ENCODE data around the gene TJAP1. TPM values are rescaled to one million over a fixed set of nuclear protein-coding genes. Genes with fewer than 3 reads are reported as not detected.

Gene TJAP1
- total and polyA plus RNA-seq, 2 of the 8 experiments (the other 6 are each of a cell fraction or from before 2014, with no cell fraction given), result 30.7 to 40.4 TPM

GRCh38 chr6:43434943-43435342 is 42.4 kb upstream of the TJAP1 start (continued):
- no peak for TF ChIP-seq CTCF (IDR thresholded peaks at IDR 0.05; ENCODE audit: control extremely low read depth in 1 of 3, insufficient read depth in 1 of 3, low read depth in 1 of 3, low read length in 3 of 3)
- no peak for TF ChIP-seq BRCA1 (IDR thresholded peaks at IDR 0.05; ENCODE audit: low read depth, low read length)
- no peak for TF ChIP-seq CBX8 (IDR thresholded peaks at IDR 0.05; ENCODE audit: borderline replicate concordance, low read depth, low read length)
- TF ChIP-seq HDAC2 (IDR thresholded peaks at IDR 0.05; ENCODE audit: borderline replicate concordance in 1 of 2, low read depth in 2 of 2, low read length in 2 of 2), result no peak
- TF ChIP-seq SRF (IDR thresholded peaks at IDR 0.05; ENCODE audit: low read depth, low read length), result no peak
- no peak for TF ChIP-seq YY1 (IDR thresholded peaks at IDR 0.05; ENCODE audit: low read depth, low read length)
- no peak for TF ChIP-seq CREB1 (IDR thresholded peaks at IDR 0.05)

Data from H1 (cell line).